ENCODE data around the gene FBXO34. TPM values are rescaled to one million over a fixed set of nuclear protein-coding genes. Genes with fewer than 3 reads are reported as not detected.

The FBXO34 gene
- total RNA-seq, 1 donor from 2014 or later = 29.5 TPM

DNA sequence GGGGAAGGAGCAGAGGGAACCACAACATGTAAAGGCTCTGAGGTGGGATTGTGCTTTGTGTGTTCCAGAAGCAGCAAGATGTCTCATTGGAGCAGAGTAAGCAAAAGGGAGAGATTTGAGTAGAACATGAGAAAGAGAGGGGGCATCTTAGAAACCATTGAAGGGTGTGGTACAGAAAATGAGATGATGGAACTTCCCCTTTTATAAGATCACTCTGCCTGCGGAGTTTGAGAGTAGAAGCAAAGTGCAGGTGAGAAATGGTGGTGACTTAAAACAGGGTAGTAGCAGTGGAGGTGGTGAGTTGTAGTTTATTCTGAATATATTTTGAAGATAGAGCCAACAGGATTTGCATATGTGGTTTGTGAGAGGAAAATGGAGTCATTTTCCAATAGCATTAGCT lies 56.0 kb downstream of the FBXO34 start:
- Histone ChIP-seq H3K36me3 (ENCODE audit: control insufficient read depth, insufficient read depth, low read length) (no peaks in the 10 kb centered on the region), H3K27me3 (ENCODE audit: control insufficient read depth, insufficient read depth, low read length) (no peaks in the 10 kb centered on the region), H3K4me3 (ENCODE audit: low read depth, low read length) (no peak overlapping the region)
- FAIRE-seq (no peak), DNase-seq (ENCODE audit: low read depth) (no peak)
- no peak for TF ChIP-seq CTCF (IDR thresholded peaks at IDR 0.05; ENCODE audit: insufficient read depth, low read length, severe bottlenecking)

GRCh38 chr14:55328317-55328716 lies 57.1 kb downstream of the FBXO34 start:
- TF ChIP-seq CTCF (IDR thresholded peaks at IDR 0.05; ENCODE audit: insufficient read depth, low read length, severe bottlenecking) = no peak
- DNase-seq (ENCODE audit: low read depth) (peak; percentile 23), FAIRE-seq (no peak)

GRCh38 chr14:55329999-55330710 lies 58.9 kb downstream of the FBXO34 start:
- FAIRE-seq = no peak
- Histone ChIP-seq H3K36me3 (ENCODE audit: control insufficient read depth, insufficient read depth, low read length) (no peaks in the 10 kb centered on the region), H3K27me3 (ENCODE audit: control insufficient read depth, insufficient read depth, low read length) (no peaks in the 10 kb centered on the region), H3K4me3 (ENCODE audit: low read depth, low read length) (no peak overlapping the region)
- TF ChIP-seq CTCF (IDR thresholded peaks at IDR 0.05; ENCODE audit: insufficient read depth, low read length, severe bottlenecking) = no peak
- peak; percentile 67 for DNase-seq (ENCODE audit: low read depth)

More at GRCh38 chr14:55328317-55328716, 57.1 kb downstream of the FBXO34 start:
- Histone ChIP-seq H3K4me3 (ENCODE audit: low read depth, low read length) (no peak overlapping the region), H3K27me3 (ENCODE audit: control insufficient read depth, insufficient read depth, low read length) (no peaks in the 10 kb centered on the region), H3K36me3 (ENCODE audit: control insufficient read depth, insufficient read depth, low read length) (no peaks in the 10 kb centered on the region)

DNA sequence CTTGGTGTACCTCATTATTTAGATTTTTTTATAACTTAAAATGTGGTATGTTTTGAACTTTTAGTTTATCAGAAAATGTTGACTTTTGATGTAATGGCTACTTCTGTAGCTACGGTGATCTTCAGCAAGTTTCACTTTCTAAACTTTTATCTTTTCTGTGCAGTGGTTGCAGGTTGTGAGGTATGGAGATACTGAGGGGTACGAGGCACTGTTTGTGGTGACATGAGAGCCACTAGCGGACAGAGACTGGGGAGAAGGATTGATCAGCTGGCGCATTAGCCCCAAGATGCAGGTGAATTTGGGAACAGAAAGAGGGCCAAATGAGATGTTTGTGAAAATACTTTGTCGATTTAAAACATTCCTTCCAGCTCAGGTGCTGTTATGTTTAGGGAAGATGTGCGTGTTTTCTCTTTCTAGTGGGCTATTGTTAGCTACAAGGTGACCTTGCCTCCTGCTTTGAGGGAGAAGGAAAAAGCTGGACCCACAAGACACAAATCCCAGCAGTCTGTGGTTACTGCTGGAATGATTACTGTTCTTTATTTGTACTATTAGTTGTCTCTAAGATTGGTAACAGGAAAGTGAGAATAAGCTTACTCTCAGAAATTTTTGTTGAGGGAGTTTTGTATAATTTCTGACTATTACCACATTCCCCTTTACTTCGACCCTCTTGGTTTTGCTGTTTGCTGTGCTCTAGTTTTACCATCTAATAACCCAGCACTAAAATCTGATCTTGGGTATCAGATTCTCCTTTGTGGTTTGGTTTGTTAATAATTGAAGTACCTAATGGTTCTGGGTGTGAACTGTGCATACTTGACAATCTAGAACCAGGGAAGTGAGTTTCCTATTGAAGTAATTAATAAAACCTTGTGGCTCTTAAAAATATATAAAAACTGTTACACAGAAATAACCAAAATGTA lies 61.7 kb downstream of the FBXO34 start:
- no peaks in the 10 kb centered on the region for H3K27me3 ChIP-seq (ENCODE audit: control insufficient read depth, insufficient read depth, low read length)
- TF ChIP-seq CTCF (IDR thresholded peaks at IDR 0.05; ENCODE audit: insufficient read depth, low read length, severe bottlenecking) = no peak
- H3K4me3 ChIP-seq (ENCODE audit: low read depth, low read length) = no peak overlapping the region
- no peak for DNase-seq (ENCODE audit: low read depth)
- H3K36me3 ChIP-seq (ENCODE audit: control insufficient read depth, insufficient read depth, low read length) = no peaks in the 10 kb centered on the region
- no peak for FAIRE-seq

- DNase-seq (ENCODE audit: low read depth) (peak; percentile 51), FAIRE-seq (no peak)
- TF ChIP-seq CTCF (IDR thresholded peaks at IDR 0.05; ENCODE audit: insufficient read depth, low read length, severe bottlenecking) = no peak
- H3K36me3 ChIP-seq (ENCODE audit: control insufficient read depth, insufficient read depth, low read length) = no peaks in the 10 kb centered on the region
- H3K4me3 ChIP-seq (ENCODE audit: low read depth, low read length) = no peak overlapping the region
- H3K27me3 ChIP-seq (ENCODE audit: control insufficient read depth, insufficient read depth, low read length) = no peaks in the 10 kb centered on the region
Measured at GRCh38 chr14:55333711-55334485, 62.7 kb downstream of the FBXO34 start.
